Ascending aorta (tissue), 2 donors: ENCODE measurements around the gene AIG1. TPM values are rescaled to one million over a fixed set of nuclear protein-coding genes. Genes with fewer than 3 reads are reported as not detected.

Experiments
- DNase-seq, 2 donors: peaks; one replicate each; pipeline ENCODE4 v3.0.0-alpha.2; 2019; ENCODE audit warnings: low spot score in 2 of 2
- H3K27ac ChIP-seq, 2 donors: fragments of 200-600 bp; sonication (generic); one replicate each; pipeline ENCODE4 v1.5.1; 2016 to 2017; ENCODE audit warnings: mild to moderate bottlenecking in 1 of 2
- H3K27me3 ChIP-seq: fragments of 200-600 bp; sonication (generic); one replicate; pipeline ENCODE4 v1.5.1; 2017
- H3K36me3 ChIP-seq, 2 donors: fragments of 200-600 bp; sonication (generic); one replicate each; pipeline ENCODE4 v1.5.1; 2016
- H3K4me1 ChIP-seq, 2 donors: fragments of 200-600 bp; sonication (generic); one replicate each; pipeline ENCODE4 v1.5.1; 2016 to 2017; ENCODE audit warnings: mild to moderate bottlenecking in 1 of 2
- H3K4me3 ChIP-seq, 2 donors: fragments of 200-600 bp; sonication (generic); one replicate each; pipeline ENCODE4 v1.5.1; 2016 to 2017; ENCODE audit warnings: mild to moderate bottlenecking in 1 of 2
- H3K9me3 ChIP-seq, 2 donors: fragments of 200-600 bp; sonication (generic); one replicate each; pipeline ENCODE4 v1.5.1; 2016
- intact Hi-C: fragments of 100-400 bp; cut with DNase I; formaldehyde crosslinking; loops from one replicate; pipeline ENCODE4 v1.15.1; 2023
- total RNA-seq: library from RNA; depleted of rRNA; stranded (reverse); fragments of >200 nt; gene quantifications from one replicate; pipeline ENCODE4 v1.1.0, GENCODE V29; 2016
- TF ChIP-seq, protein P1 (sequence below), 3 experiments: fragments of 200-600 bp in 2 of 3; fragments of 450-650 bp in 1 of 3; sonication (generic) in 2 of 3; IDR thresholded peaks; one replicate each; pipeline ENCODE4 v1.5.1; 2016 to 2019; ENCODE audit warnings: antibody characterized with exemption in 3 of 3, mild to moderate bottlenecking in 1 of 3, moderate library complexity in 1 of 3

AIG1 gene
- total RNA-seq, 1 donor from 2014 or later, result 5.3 TPM

DNA sequence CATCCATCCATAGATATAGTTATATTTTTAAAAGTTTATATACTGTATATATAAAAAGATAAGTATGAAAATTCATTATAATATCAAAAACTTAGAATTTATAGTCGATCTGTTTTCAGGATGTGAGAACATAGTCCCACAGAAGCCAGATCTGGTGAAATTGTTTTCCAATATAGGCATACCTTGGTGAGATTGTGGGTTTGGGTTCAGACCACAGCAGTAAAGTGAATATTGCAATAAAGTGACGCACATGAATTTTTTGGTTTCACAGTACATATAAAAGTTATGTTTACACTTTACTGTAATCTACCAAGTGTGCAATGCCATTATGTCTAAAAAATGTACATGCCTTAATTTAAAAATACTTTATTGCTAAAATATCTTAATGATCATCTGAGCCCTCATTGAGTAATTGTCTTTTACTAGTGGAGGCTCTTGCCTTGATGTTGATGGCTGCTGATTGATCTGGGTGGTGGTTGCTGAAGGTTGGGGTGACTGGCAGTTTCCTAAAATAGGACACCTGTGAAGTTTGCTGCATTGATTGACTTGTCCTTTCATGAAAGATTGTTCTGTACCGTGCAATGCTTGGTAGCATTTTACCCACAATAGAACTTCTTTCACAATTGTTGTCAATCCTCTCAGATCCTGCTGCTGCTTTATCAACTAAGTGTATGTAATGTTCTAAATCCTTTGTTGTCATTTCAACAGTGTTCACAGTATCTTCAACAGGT, 29.8 kb downstream of the AIG1 start:
- intact Hi-C loops, result no loop called here
- TF ChIP-seq, protein P1, sequence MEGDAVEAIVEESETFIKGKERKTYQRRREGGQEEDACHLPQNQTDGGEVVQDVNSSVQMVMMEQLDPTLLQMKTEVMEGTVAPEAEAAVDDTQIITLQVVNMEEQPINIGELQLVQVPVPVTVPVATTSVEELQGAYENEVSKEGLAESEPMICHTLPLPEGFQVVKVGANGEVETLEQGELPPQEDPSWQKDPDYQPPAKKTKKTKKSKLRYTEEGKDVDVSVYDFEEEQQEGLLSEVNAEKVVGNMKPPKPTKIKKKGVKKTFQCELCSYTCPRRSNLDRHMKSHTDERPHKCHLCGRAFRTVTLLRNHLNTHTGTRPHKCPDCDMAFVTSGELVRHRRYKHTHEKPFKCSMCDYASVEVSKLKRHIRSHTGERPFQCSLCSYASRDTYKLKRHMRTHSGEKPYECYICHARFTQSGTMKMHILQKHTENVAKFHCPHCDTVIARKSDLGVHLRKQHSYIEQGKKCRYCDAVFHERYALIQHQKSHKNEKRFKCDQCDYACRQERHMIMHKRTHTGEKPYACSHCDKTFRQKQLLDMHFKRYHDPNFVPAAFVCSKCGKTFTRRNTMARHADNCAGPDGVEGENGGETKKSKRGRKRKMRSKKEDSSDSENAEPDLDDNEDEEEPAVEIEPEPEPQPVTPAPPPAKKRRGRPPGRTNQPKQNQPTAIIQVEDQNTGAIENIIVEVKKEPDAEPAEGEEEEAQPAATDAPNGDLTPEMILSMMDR (IDR thresholded peaks at IDR 0.05), result no peak
- Histone ChIP-seq H3K4me1 (no peaks in the 10 kb centered on the region), H3K9me3 (no peaks in the 10 kb centered on the region), H3K36me3 (no peaks in the 10 kb centered on the region), H3K27me3 (no peaks in the 10 kb centered on the region), H3K4me3 (no peak overlapping the region), H3K27ac (no peak overlapping the region)
- DNase-seq, result no peak

DNA sequence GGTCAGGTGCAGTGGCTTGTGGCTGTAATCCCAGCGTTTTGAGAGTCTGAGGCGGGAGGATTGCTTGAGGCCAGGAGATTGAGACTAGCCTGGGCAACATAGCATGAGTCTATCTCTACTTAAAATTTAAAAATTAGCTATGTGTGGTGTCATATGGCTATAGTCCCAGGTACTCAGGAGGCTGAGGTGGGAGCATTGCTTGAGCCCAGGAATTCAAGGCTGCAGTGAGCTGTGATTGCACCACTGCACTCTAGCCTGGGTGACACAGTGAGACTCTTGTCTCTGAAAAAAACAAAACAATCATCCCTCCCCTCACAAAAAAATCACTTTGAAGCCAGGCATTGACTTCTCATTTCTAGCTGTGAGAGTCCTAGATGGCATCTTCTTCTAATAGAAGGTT, 32.1 kb downstream of the AIG1 start:
- no peak overlapping the region for H3K27ac ChIP-seq
- no peaks in the 10 kb centered on the region for H3K4me1 ChIP-seq
- DNase-seq, result no peak
- TF ChIP-seq, protein P1 (IDR thresholded peaks at IDR 0.05), result no peak
- H3K9me3 ChIP-seq, result no peaks in the 10 kb centered on the region
- intact Hi-C loops, result no loop called here
- no peak overlapping the region for H3K4me3 ChIP-seq
- H3K36me3 ChIP-seq, result no peaks in the 10 kb centered on the region
- H3K27me3 ChIP-seq, result no peaks in the 10 kb centered on the region

DNA sequence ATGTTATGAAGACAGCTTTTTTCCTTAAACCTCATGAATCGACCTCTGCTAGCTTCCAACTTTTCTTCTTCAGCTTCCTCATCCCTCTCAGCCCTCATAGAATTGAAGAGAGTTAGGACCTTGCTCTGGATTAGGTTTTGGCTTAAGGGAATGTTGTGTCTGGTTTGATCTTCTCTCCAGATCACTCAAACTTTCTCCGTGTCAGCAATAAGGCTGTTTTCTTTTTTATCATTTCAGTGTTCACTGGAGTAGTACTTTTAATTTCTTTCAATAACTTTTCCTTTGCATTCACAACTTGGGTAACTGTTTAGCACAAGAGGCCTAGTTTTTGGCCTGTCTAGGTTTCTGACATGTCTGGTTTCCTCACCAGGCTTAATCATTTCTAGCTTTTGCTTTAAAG, 32.6 kb downstream of the AIG1 start:
- H3K27me3 ChIP-seq, result no peaks in the 10 kb centered on the region
- TF ChIP-seq, protein P1 (IDR thresholded peaks at IDR 0.05), result no peak
- no peak overlapping the region for H3K4me3 ChIP-seq
- no peaks in the 10 kb centered on the region for H3K4me1 ChIP-seq
- no peak overlapping the region for H3K27ac ChIP-seq
- DNase-seq, result no peak
- H3K9me3 ChIP-seq, result no peaks in the 10 kb centered on the region
- no peaks in the 10 kb centered on the region for H3K36me3 ChIP-seq
- intact Hi-C loops, result no loop called here

DNA sequence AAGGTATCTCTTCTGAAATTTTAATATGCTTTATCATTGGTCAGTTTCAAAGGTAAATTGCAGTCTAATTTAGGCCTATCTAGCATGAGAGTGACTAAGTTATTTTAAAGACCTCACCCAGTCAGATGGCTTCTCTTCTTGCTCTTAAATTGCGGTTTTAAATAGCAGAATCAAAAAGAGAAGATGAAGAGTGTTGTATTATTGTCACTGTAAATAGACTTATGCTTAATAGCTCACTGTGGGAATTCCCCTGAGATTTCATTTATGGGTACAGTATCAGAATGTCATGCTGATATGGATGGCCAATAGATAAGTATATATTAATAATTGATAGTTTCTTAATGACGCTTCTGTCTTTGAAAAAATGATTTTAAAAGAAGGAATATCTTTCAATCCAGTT, 35.7 kb downstream of the AIG1 start:
- TF ChIP-seq, protein P1 (IDR thresholded peaks at IDR 0.05), result no peak
- Histone ChIP-seq H3K9me3 (no peaks in the 10 kb centered on the region), H3K4me1 (no peaks in the 10 kb centered on the region), H3K4me3 (no peak overlapping the region), H3K36me3 (no peaks in the 10 kb centered on the region), H3K27me3 (no peaks in the 10 kb centered on the region), H3K27ac (no peak overlapping the region)
- DNase-seq, result no peak
- intact Hi-C loops, result no loop called here

DNA sequence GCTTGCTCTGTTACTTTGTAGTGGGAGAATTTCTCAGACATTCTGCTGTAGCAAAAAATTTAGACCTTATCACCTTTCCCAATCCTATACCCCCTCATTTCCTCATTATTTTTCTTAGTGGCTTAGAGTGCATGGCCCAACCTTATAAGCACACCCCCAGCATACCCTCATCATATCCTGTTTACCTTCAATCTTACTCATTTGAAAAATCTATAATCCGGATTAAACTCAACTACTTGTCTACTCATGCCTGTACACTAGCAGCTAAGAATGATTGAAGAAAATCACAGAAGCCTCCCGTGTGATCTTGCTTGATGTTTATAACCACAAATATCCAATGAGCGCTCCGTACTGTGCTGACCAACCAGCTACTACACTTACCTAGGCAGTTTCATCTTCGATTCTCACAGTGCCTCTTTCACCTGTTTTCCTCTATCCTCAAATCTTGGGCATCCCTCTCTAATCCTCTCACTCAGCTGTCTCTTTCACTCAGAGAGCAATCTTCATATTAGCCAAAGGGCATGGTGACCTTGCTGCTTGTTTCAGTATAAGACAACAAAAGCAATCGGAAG, 36.6 kb downstream of the AIG1 start:
- no peaks in the 10 kb centered on the region for H3K27me3 ChIP-seq
- H3K4me1 ChIP-seq, result no peaks in the 10 kb centered on the region
- H3K27ac ChIP-seq, result no peak overlapping the region
- intact Hi-C loops, result no loop called here
- TF ChIP-seq, protein P1 (IDR thresholded peaks at IDR 0.05), result no peak
- no peaks in the 10 kb centered on the region for H3K36me3 ChIP-seq
- DNase-seq, result no peak
- H3K9me3 ChIP-seq, result no peaks in the 10 kb centered on the region
- no peak overlapping the region for H3K4me3 ChIP-seq
